ENCODE measurements around the gene SCO2. TPM values are rescaled to one million over a fixed set of nuclear protein-coding genes. Genes with fewer than 3 reads are reported as not detected.

Gene SCO2
- total RNA-seq, 1 donor = 2.6 TPM

- TF ChIP-seq, protein P1, sequence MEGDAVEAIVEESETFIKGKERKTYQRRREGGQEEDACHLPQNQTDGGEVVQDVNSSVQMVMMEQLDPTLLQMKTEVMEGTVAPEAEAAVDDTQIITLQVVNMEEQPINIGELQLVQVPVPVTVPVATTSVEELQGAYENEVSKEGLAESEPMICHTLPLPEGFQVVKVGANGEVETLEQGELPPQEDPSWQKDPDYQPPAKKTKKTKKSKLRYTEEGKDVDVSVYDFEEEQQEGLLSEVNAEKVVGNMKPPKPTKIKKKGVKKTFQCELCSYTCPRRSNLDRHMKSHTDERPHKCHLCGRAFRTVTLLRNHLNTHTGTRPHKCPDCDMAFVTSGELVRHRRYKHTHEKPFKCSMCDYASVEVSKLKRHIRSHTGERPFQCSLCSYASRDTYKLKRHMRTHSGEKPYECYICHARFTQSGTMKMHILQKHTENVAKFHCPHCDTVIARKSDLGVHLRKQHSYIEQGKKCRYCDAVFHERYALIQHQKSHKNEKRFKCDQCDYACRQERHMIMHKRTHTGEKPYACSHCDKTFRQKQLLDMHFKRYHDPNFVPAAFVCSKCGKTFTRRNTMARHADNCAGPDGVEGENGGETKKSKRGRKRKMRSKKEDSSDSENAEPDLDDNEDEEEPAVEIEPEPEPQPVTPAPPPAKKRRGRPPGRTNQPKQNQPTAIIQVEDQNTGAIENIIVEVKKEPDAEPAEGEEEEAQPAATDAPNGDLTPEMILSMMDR (IDR thresholded peaks at IDR 0.05; ENCODE audit: insufficient read depth, low read depth, low read length) = no peak
- DNase-seq (ENCODE audit: low read depth) = no peak
- no peak overlapping the region for H3K4me3 ChIP-seq (ENCODE audit: low read depth, low read length)
Measured at GRCh38 chr22:50490531-50491308, 34.7 kb downstream of the SCO2 start.

- TF ChIP-seq, protein P1 (IDR thresholded peaks at IDR 0.05; ENCODE audit: insufficient read depth, low read depth, low read length) = no peak
- H3K4me3 ChIP-seq (ENCODE audit: low read depth, low read length) = no peak overlapping the region
- DNase-seq (ENCODE audit: low read depth) = no peak
Measured at GRCh38 chr22:50489363-50490243, 35.8 kb downstream of the SCO2 start.

DNA sequence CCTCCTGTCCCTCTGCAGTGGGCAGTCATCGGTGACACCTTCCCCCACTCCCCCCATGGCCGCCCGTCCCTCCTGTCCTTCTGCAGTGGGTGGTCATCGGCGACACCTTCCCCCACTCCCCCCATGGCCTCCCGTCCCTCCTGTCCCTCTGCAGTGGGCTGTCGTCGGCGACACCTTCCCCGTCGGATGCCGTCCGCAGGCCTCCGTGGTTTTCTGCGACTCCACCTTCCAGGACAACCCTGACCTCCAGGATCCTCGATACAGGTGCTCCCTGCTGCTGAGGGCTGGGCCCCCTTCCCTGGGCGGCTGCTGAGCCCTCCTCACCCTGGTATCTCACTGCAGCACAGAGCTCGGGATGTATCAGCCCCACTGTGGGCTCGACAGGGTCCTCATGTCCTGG is 36.5 kb downstream of the SCO2 start:
- TF ChIP-seq, protein P1 (IDR thresholded peaks at IDR 0.05; ENCODE audit: insufficient read depth, low read depth, low read length) = no peak
- no peak for DNase-seq (ENCODE audit: low read depth)

GRCh38 chr22:50488006-50488677 is 37.3 kb downstream of the SCO2 start:
- DNase-seq (ENCODE audit: low read depth) = no peak
- no peak overlapping the region for H3K4me3 ChIP-seq (ENCODE audit: low read depth, low read length)
- TF ChIP-seq, protein P1 (IDR thresholded peaks at IDR 0.05; ENCODE audit: insufficient read depth, low read depth, low read length) = no peak

More for the DNA sequence above, 36.5 kb downstream of the SCO2 start:
- no peak overlapping the region for H3K4me3 ChIP-seq (ENCODE audit: low read depth, low read length)

DNA sequence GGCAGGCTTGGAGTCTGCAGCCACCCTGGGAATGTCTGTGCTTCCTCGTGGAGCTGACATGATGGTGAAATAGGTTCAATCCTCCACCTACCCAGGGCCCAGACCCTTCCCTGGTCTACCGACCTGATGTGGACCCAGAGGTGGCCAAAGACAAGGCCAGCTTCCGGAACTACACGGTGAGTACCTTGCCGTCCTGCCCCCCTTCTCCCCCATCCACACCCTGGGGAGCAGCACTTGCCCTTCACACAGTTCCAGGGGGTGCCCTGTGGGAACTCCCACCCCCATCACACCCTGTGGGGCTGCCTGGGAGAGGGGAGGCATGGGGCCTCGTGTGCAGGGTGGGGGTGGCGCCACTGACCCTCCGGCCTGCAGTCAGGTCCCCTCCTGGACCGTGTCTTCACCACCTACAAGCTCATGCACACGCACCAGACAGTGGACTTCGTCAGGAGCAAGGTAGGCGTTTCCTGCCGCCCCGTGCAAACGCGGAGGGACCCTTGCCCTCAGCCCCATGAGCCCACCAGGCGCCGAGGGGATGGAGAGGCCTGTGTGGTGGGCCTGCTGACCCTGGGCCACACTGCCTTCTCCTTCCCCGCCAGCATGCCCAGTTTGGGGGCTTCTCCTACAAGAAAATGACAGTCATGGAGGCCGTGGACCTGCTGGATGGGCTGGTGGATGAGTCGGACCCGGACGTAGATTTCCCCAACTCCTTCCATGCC is 38.0 kb downstream of the SCO2 start:
- H3K4me3 ChIP-seq (ENCODE audit: low read depth, low read length) = no peak overlapping the region
- DNase-seq (ENCODE audit: low read depth) = no peak
- TF ChIP-seq, protein P1 (IDR thresholded peaks at IDR 0.05; ENCODE audit: insufficient read depth, low read depth, low read length) = no peak
